HEK293 (cell line): ENCODE measurements around the gene OR52N1.

Source experiments
- ZBTB21 ChIP-seq: fragments of 450-650 bp; formaldehyde crosslinking; IDR thresholded peaks from 2 replicates; pipeline ENCODE4 v1.5.1; 2017; ENCODE audit warnings: missing biosample characterization, missing genetic modification characterization
- ZNF335 ChIP-seq: fragments of 450-650 bp; formaldehyde crosslinking; conservative IDR thresholded peaks from 2 replicates; pipeline ENCODE4 v1.5.1; 2016; ENCODE audit warnings: missing biosample characterization, missing genetic modification characterization
- ZNF341 ChIP-seq: fragments of 450-650 bp; formaldehyde crosslinking; IDR thresholded peaks from 2 replicates; pipeline ENCODE4; 2016; ENCODE audit warnings: low read depth, missing biosample characterization, missing genetic modification characterization
- ZNF654 ChIP-seq: fragments of 450-650 bp; formaldehyde crosslinking; IDR thresholded peaks from 2 replicates; pipeline ENCODE4 v1.5.1; 2016; ENCODE audit warnings: low read depth, missing biosample characterization, missing genetic modification characterization
- ZNF76 ChIP-seq: fragments of 450-650 bp; formaldehyde crosslinking; IDR thresholded peaks from 2 replicates; pipeline ENCODE4; 2016; ENCODE audit warnings: low read depth, missing biosample characterization, missing genetic modification characterization, borderline replicate concordance
- TF ChIP-seq, protein P1 (sequence below): fragments of 450-650 bp; formaldehyde crosslinking; IDR thresholded peaks from 2 replicates; pipeline ENCODE4 v1.5.1; 2016; ENCODE audit warnings: missing biosample characterization, missing genetic modification characterization
- TF ChIP-seq, protein P2 (sequence below): fragments of 450-650 bp; formaldehyde crosslinking; conservative IDR thresholded peaks from 2 replicates; pipeline ENCODE4 v1.5.1; 2016; ENCODE audit warnings: low read depth, missing biosample characterization, missing genetic modification characterization
- TF ChIP-seq, protein P3 (sequence below): fragments of 450-650 bp; formaldehyde crosslinking; IDR thresholded peaks from 2 replicates; pipeline ENCODE4 v1.5.1; 2016; ENCODE audit warnings: missing biosample characterization, missing genetic modification characterization
- TF ChIP-seq, protein P4 (sequence below): fragments of 450-650 bp; formaldehyde crosslinking; IDR thresholded peaks from 2 replicates; pipeline ENCODE4 v1.5.1; 2016; ENCODE audit warnings: missing biosample characterization, missing genetic modification characterization

DNA sequence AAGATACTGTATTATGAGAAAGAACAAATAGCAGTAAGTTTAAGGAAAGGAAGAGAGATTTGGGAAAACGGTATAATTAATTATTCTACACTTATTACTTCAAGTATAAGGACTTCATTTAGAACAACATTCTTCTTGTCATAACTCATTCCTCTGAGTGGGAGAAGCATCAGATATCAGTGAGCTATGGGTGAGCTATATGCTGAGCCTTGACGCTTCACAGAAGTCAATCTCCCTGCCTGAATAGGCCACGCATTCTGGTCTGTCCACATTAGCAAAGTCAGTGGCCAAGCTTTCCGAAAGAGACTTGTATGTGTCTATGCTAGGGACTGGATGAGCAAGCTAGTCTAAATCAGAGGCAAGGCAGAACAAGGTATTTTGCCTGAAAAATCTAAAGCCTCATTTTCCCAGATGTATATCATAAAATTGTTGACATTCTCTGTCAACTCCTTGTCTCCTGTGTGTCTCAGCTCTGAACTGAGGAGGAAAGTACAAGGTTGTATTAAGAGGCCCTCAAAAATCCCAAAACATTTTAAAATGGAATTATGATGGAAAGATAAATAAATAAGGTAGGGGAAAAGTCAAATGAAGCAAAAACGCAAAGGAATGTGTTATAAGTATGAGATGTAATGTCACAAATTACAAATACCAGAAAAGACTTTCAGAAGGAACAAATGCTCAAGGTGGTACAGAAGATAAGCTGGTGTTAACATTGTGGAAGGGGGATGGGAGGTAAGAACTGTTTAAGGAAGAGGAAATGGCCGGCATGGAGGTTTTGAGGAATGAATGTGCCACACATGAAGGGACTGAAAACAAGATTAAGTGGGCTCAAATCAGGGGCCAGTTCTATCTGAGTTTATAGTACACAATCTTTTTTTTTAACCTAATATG, 19.1 kb upstream of the OR52N1 start:
- TF ChIP-seq, protein P1, sequence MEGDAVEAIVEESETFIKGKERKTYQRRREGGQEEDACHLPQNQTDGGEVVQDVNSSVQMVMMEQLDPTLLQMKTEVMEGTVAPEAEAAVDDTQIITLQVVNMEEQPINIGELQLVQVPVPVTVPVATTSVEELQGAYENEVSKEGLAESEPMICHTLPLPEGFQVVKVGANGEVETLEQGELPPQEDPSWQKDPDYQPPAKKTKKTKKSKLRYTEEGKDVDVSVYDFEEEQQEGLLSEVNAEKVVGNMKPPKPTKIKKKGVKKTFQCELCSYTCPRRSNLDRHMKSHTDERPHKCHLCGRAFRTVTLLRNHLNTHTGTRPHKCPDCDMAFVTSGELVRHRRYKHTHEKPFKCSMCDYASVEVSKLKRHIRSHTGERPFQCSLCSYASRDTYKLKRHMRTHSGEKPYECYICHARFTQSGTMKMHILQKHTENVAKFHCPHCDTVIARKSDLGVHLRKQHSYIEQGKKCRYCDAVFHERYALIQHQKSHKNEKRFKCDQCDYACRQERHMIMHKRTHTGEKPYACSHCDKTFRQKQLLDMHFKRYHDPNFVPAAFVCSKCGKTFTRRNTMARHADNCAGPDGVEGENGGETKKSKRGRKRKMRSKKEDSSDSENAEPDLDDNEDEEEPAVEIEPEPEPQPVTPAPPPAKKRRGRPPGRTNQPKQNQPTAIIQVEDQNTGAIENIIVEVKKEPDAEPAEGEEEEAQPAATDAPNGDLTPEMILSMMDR (tag by site-specific recombination): no peak
- TF ChIP-seq ZNF76: no peak
- TF ChIP-seq, protein P2, sequence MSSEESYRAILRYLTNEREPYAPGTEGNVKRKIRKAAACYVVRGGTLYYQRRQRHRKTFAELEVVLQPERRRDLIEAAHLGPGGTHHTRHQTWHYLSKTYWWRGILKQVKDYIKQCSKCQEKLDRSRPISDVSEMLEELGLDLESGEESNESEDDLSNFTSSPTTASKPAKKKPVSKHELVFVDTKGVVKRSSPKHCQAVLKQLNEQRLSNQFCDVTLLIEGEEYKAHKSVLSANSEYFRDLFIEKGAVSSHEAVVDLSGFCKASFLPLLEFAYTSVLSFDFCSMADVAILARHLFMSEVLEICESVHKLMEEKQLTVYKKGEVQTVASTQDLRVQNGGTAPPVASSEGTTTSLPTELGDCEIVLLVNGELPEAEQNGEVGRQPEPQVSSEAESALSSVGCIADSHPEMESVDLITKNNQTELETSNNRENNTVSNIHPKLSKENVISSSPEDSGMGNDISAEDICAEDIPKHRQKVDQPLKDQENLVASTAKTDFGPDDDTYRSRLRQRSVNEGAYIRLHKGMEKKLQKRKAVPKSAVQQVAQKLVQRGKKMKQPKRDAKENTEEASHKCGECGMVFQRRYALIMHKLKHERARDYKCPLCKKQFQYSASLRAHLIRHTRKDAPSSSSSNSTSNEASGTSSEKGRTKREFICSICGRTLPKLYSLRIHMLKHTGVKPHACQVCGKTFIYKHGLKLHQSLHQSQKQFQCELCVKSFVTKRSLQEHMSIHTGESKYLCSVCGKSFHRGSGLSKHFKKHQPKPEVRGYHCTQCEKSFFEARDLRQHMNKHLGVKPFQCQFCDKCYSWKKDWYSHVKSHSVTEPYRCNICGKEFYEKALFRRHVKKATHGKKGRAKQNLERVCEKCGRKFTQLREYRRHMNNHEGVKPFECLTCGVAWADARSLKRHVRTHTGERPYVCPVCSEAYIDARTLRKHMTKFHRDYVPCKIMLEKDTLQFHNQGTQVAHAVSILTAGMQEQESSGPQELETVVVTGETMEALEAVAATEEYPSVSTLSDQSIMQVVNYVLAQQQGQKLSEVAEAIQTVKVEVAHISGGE (tag by site-specific recombination): no peak
- no peak for TF ChIP-seq ZNF335 (tag by site-specific recombination)
- no peak for TF ChIP-seq ZBTB21 (tag by site-specific recombination)
- TF ChIP-seq, protein P3, sequence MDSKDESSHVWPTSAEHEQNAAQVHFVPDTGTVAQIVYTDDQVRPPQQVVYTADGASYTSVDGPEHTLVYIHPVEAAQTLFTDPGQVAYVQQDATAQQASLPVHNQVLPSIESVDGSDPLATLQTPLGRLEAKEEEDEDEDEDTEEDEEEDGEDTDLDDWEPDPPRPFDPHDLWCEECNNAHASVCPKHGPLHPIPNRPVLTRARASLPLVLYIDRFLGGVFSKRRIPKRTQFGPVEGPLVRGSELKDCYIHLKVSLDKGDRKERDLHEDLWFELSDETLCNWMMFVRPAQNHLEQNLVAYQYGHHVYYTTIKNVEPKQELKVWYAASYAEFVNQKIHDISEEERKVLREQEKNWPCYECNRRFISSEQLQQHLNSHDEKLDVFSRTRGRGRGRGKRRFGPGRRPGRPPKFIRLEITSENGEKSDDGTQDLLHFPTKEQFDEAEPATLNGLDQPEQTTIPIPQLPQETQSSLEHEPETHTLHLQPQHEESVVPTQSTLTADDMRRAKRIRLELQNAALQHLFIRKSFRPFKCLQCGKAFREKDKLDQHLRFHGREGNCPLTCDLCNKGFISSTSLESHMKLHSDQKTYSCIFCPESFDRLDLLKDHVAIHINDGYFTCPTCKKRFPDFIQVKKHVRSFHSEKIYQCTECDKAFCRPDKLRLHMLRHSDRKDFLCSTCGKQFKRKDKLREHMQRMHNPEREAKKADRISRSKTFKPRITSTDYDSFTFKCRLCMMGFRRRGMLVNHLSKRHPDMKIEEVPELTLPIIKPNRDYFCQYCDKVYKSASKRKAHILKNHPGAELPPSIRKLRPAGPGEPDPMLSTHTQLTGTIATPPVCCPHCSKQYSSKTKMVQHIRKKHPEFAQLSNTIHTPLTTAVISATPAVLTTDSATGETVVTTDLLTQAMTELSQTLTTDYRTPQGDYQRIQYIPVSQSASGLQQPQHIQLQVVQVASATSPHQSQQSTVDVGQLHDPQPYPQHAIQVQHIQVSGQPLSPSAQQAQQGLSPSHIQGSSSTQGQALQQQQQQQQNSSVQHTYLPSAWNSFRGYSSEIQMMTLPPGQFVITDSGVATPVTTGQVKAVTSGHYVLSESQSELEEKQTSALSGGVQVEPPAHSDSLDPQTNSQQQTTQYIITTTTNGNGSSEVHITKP (tag by site-specific recombination): no peak
- no peak for TF ChIP-seq ZNF341 (tag by site-specific recombination)
- TF ChIP-seq ZNF654 (tag by site-specific recombination): no peak
- TF ChIP-seq, protein P4, sequence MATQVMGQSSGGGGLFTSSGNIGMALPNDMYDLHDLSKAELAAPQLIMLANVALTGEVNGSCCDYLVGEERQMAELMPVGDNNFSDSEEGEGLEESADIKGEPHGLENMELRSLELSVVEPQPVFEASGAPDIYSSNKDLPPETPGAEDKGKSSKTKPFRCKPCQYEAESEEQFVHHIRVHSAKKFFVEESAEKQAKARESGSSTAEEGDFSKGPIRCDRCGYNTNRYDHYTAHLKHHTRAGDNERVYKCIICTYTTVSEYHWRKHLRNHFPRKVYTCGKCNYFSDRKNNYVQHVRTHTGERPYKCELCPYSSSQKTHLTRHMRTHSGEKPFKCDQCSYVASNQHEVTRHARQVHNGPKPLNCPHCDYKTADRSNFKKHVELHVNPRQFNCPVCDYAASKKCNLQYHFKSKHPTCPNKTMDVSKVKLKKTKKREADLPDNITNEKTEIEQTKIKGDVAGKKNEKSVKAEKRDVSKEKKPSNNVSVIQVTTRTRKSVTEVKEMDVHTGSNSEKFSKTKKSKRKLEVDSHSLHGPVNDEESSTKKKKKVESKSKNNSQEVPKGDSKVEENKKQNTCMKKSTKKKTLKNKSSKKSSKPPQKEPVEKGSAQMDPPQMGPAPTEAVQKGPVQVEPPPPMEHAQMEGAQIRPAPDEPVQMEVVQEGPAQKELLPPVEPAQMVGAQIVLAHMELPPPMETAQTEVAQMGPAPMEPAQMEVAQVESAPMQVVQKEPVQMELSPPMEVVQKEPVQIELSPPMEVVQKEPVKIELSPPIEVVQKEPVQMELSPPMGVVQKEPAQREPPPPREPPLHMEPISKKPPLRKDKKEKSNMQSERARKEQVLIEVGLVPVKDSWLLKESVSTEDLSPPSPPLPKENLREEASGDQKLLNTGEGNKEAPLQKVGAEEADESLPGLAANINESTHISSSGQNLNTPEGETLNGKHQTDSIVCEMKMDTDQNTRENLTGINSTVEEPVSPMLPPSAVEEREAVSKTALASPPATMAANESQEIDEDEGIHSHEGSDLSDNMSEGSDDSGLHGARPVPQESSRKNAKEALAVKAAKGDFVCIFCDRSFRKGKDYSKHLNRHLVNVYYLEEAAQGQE (tag by site-specific recombination): no peak
